Fibroblast of lung (primary cell): ENCODE data around the gene C1orf210. TPM values are rescaled to one million over a fixed set of nuclear protein-coding genes. Genes with fewer than 3 reads are reported as not detected.

ENCODE experiments used
- DNase-seq, 2 donors: peaks; one replicate each; pipeline versions ENCODE4 v3.0.0 to v3.0.0-alpha.2; 2010; ENCODE audit warnings: low read depth in 2 of 2
- H2AFZ ChIP-seq: 2 replicates; pipeline ENCODE4 v1.5.1; 2012; ENCODE audit warnings: low read length, control low read depth, inconsistent platforms
- H3K27ac ChIP-seq: 2 replicates; pipeline ENCODE4 v1.5.1; 2011; ENCODE audit warnings: low read length, control low read depth; ENCODE audit not compliant: insufficient read depth
- H3K27me3 ChIP-seq: 2 replicates; pipeline ENCODE4 v1.5.1; 2011; ENCODE audit warnings: mild to moderate bottlenecking, low read length; ENCODE audit not compliant: control insufficient read depth, insufficient read depth
- H3K36me3 ChIP-seq: 2 replicates; pipeline ENCODE4 v1.5.1; 2011; ENCODE audit warnings: low read length; ENCODE audit not compliant: control insufficient read depth, insufficient read depth
- H3K4me1 ChIP-seq: 2 replicates; pipeline ENCODE4 v1.5.1; 2011; ENCODE audit warnings: low read length; ENCODE audit not compliant: control insufficient read depth, insufficient read depth; ENCODE audit errors: extremely low read depth
- H3K4me2 ChIP-seq: 2 replicates; pipeline ENCODE4 v1.5.1; 2011; ENCODE audit warnings: low read length, control low read depth; ENCODE audit not compliant: insufficient read depth; ENCODE audit errors: extremely low read depth
- H3K4me3 ChIP-seq, 4 experiments: fragments of 200-600 bp in 1 of 4; sonication (generic) in 1 of 4; replicated peaks in 1 of 4; 2 replicates each; pipeline ENCODE4 v1.5.1; 2011 to 2016; ENCODE audit warnings: low read length in 4 of 4, low read depth in 3 of 4, mild to moderate bottlenecking in 3 of 4, control low read depth in 2 of 4, inconsistent platforms in 1 of 4, mixed read lengths in 1 of 4; ENCODE audit not compliant: insufficient read depth in 1 of 4; ENCODE audit errors: control extremely low read depth in 1 of 4
- H3K79me2 ChIP-seq: 2 replicates; pipeline ENCODE4 v1.5.1; 2012; ENCODE audit warnings: mild to moderate bottlenecking, low read length, inconsistent platforms; ENCODE audit not compliant: control insufficient read depth, insufficient read depth
- H3K9ac ChIP-seq: 2 replicates; pipeline ENCODE4 v1.5.1; 2011; ENCODE audit warnings: mild to moderate bottlenecking, low read length, control low read depth; ENCODE audit not compliant: insufficient read depth
- H3K9me3 ChIP-seq: 2 replicates; pipeline ENCODE4 v1.5.1; 2012; ENCODE audit warnings: low read depth, low read length; ENCODE audit not compliant: control insufficient read depth, insufficient read depth
- H4K20me1 ChIP-seq: 2 replicates; pipeline ENCODE4 v1.5.1; 2011; ENCODE audit warnings: low read length; ENCODE audit not compliant: control insufficient read depth, insufficient read depth; ENCODE audit errors: extremely low read depth
- CTCF ChIP-seq, 2 donors: IDR thresholded peaks in 1 of 2; conservative IDR thresholded peaks in 1 of 2; 1 replicate in 1 of 2; 2 replicates in 1 of 2; pipeline ENCODE4 v1.5.1; 2011 to 2012; ENCODE audit warnings: low read length in 2 of 2, control low read depth in 1 of 2, inconsistent platforms in 1 of 2, low read depth in 1 of 2, mild to moderate bottlenecking in 1 of 2
- EZH2 ChIP-seq: IDR thresholded peaks from 2 replicates; pipeline ENCODE4 v1.5.1; 2012; ENCODE audit warnings: low read length, control low read depth, mild to moderate bottlenecking; ENCODE audit errors: missing control alignments
- polyA plus RNA-seq, 2 donors: library from polyadenylated mRNA; depleted of rRNA in 1 of 2; stranded (reverse) in 1 of 2; unstranded in 1 of 2; fragments of >200 nt; gene quantifications; 2 replicates each; pipeline ENCODE4 v1.2.1, GENCODE V29; 2011 to 2012; ENCODE audit warnings: missing spikeins in 1 of 2
- total RNA-seq: library from RNA; depleted of rRNA; stranded (reverse); fragments of >200 nt; gene quantifications from 2 replicates; pipeline ENCODE4 v1.2.1, GENCODE V29; 2014

C1orf210 gene
- total and polyA plus RNA-seq, 2 donors (not counting 1 experiment from before 2014, with no cell fraction given) = not detected

GRCh38 chr1:43253876-43254275 is 31.5 kb downstream of the C1orf210 start:
- no peak overlapping the region for H3K4me3 ChIP-seq
- no peaks in the 10 kb centered on the region for H3K9me3 ChIP-seq
- H3K4me1 ChIP-seq = no peaks in the 10 kb centered on the region
- H3K4me2 ChIP-seq = no peak overlapping the region
- no peak for DNase-seq
- no peak overlapping the region for H3K9ac ChIP-seq
- no peaks in the 10 kb centered on the region for H3K79me2 ChIP-seq
- TF ChIP-seq CTCF (conservative IDR thresholded peaks at IDR 0.05 in 1 of 2, IDR thresholded peaks at IDR 0.05 in 1 of 2; ENCODE audit: low read depth in 1 of 2, low read length in 2 of 2) (no peak), EZH2 (no peak)
- H4K20me1 ChIP-seq = no peaks in the 10 kb centered on the region
- no peak overlapping the region for H2AFZ ChIP-seq
- no peak overlapping the region for H3K27ac ChIP-seq
- no peaks in the 10 kb centered on the region for H3K36me3 ChIP-seq
- H3K27me3 ChIP-seq = peaks cover 13% of the 10 kb centered on the region

GRCh38 chr1:43253173-43253572 is 32.2 kb downstream of the C1orf210 start:
- no peak overlapping the region for H3K9ac ChIP-seq
- H3K4me1 ChIP-seq = no peaks in the 10 kb centered on the region
- H3K36me3 ChIP-seq = no peaks in the 10 kb centered on the region
- no peak overlapping the region for H3K27ac ChIP-seq
- DNase-seq = no peak
- H4K20me1 ChIP-seq = no peaks in the 10 kb centered on the region
- no peak for TF ChIP-seq EZH2
- TF ChIP-seq CTCF (conservative IDR thresholded peaks at IDR 0.05 in 1 of 2, IDR thresholded peaks at IDR 0.05 in 1 of 2; ENCODE audit: low read depth in 1 of 2, low read length in 2 of 2) = no peak
- peaks cover 13% of the 10 kb centered on the region for H3K27me3 ChIP-seq
- H3K4me3 ChIP-seq = no peak overlapping the region
- no peak overlapping the region for H3K4me2 ChIP-seq
- no peaks in the 10 kb centered on the region for H3K79me2 ChIP-seq
- H2AFZ ChIP-seq = no peak overlapping the region
- H3K9me3 ChIP-seq = no peaks in the 10 kb centered on the region

GRCh38 chr1:43252225-43252624 is 33.2 kb downstream of the C1orf210 start:
- Histone ChIP-seq H3K36me3 (no peaks in the 10 kb centered on the region), H3K79me2 (no peaks in the 10 kb centered on the region), H3K27ac (no peak overlapping the region), H3K27me3 (peaks cover 10% of the 10 kb centered on the region), H3K4me3 (no peak overlapping the region), H3K9me3 (no peaks in the 10 kb centered on the region), H4K20me1 (no peaks in the 10 kb centered on the region), H2AFZ (no peak overlapping the region), H3K4me1 (no peaks in the 10 kb centered on the region), H3K9ac (no peak overlapping the region), H3K4me2 (no peak overlapping the region)
- TF ChIP-seq EZH2 = no peak
- TF ChIP-seq CTCF (conservative IDR thresholded peaks at IDR 0.05 in 1 of 2, IDR thresholded peaks at IDR 0.05 in 1 of 2; ENCODE audit: low read depth in 1 of 2, low read length in 2 of 2) = no peak
- no peak for DNase-seq
